Measurements from ENCODE around the gene NAALADL2. TPM values are rescaled to one million over a fixed set of nuclear protein-coding genes. Genes with fewer than 3 reads are reported as not detected.

NAALADL2 gene
- total and polyA plus RNA-seq, 2 of the 8 experiments (the other 6 are each of a cell fraction or from before 2014, with no cell fraction given), result 0.12 to 0.22 TPM

DNA sequence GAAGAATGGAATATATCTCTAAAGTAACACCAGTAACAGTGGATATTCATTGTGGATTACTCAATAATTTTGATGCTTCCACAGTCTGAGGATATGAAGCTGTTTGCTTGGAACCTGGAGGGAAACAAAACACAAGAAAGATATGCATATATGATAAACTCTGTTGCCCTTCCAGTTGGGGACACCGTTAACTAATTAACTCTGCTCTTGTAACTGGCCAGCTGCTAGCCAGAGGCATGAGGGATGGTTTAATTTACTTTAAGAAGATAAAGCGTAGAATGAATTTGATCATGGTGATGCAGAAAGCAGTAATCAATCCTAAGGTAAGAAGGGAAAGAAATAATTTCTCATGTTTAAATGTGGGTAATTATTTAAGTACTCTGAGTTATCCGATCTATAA is 442.6 kb downstream of the NAALADL2 start (continued):
- no peak for TF ChIP-seq TBP (IDR thresholded peaks at IDR 0.05; ENCODE audit: low read depth, low read length)
- no peak for TF ChIP-seq TCF12 (IDR thresholded peaks at IDR 0.05; ENCODE audit: low read depth, low read length)
- no peak for TF ChIP-seq CBX5 (IDR thresholded peaks at IDR 0.05; ENCODE audit: low read depth, low read length)
